Fibroblast of skin of left biceps (primary cell): ENCODE data around the gene TAPBPL.

ENCODE experiments used
- DNase-seq, 2 experiments: peaks; one replicate each; pipeline ENCODE4 v3.0.0-alpha.2; 2013; ENCODE audit warnings: low read depth in 2 of 2

TAPBPL gene

DNA sequence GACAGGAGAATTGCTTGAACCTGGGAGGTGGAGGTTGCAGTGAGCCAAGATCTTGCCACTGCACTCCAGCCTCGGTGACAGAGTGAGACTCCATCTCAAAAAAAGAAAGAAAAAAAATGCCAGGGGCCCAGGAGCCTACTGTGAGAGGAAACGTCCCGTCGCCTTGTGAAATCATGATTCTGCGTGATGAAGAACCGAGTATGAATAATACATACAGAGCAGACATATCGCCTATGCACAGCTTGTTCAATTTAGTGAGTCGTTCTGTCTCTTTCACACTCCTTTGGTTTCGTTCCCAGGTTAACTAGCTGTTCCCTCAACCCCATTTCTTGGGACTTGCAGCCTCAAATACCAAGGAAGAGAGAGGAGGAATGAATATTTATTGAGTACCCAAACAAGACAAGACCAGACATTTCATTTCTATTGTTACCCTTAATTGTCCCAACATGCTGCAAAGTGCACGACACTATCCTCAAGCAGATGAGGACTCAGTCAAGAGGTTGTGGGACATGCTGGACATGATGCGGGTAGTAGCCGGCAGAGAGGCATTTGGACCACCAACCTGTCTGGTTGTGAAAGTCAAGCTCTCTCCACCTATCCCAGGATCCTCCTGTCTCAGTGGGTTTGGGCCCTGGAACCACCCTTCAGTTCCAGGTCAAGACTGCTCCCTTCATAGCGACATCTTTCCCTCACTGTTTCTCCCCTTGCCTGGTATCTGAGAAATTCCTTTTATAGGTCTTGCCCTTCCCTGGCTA lies 15.7 kb upstream of the TAPBPL start:
- DNase-seq = no peak

- DNase-seq = no peak
These were observed 14.3 kb upstream of the TAPBPL start for GRCh38 chr12:6437586-6437985.

DNA sequence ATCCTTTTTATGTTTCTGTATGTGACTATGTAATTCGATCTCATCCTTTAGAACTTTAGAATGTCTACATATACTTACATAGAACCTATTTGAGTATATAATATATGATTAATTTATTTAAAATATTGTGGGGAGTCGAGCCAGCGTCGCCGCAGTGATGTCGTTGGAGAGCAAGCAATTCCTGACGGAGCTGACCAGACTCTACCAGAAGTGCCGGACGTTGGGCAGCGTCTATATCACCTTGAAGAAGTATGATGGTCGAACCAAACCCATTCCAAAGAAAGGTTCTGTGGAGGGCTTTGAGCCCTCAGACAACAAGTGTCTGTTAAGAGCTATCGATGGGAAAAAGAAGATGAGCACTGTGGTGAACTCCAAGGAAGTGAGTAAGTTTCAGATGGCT lies 13.5 kb upstream of the TAPBPL start:
- no peak for DNase-seq

GRCh38 chr12:6440391-6440790 lies 11.5 kb upstream of the TAPBPL start:
- no peak for DNase-seq

DNA sequence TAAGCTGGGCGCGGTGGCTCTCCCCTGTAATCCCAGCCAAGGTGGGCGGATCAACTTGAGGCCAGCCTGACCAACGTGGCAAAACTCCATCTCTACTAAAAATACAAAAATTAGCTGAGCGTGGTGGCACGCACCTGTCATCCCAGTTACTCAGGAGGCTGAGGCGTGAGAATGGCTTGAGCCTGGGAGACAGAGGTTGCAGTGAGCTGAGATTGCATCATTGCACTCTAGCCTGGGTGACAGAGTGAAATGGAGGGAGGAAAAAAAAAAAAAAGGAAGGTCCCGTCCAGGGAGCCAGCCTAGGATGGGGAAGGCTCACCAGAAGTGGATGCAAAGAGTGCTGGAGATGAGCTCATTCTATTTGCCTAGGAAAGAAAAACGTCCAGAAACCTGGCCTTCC lies 9.0 kb upstream of the TAPBPL start:
- DNase-seq = no peak

- DNase-seq = no peak
These were observed 8.4 kb upstream of the TAPBPL start for GRCh38 chr12:6443361-6443983.

DNA sequence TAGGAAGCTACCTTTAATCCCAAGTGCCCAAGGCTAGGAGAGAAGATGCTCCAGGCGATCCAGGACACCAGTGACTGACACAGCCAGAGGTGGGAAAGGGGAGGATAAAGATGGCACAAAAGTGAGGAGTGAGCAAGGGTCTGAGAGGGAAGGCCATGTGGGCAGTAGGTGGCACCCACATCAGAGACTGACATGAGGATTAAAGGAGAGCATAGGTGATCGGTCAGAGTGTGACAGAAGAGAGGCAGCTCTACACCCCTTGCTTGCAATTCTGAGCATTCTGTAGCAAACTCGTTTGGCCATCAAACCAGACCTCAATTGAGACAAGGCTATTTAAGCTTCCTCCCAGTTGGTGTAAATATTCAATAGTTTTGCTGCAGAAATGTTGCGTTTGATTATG lies 7.8 kb upstream of the TAPBPL start:
- no peak for DNase-seq

GRCh38 chr12:6444704-6445688 lies 6.8 kb upstream of the TAPBPL start, which contains the start of gene CD27:
CD27 (plus strand) TSS chr12:6444955; CDS start chr12:6445096, 141 bp downstream.
- no peak for DNase-seq

- DNase-seq = no peak
These were observed 1.6 kb upstream of the TAPBPL start for GRCh38 chr12:6450091-6450868.

DNA sequence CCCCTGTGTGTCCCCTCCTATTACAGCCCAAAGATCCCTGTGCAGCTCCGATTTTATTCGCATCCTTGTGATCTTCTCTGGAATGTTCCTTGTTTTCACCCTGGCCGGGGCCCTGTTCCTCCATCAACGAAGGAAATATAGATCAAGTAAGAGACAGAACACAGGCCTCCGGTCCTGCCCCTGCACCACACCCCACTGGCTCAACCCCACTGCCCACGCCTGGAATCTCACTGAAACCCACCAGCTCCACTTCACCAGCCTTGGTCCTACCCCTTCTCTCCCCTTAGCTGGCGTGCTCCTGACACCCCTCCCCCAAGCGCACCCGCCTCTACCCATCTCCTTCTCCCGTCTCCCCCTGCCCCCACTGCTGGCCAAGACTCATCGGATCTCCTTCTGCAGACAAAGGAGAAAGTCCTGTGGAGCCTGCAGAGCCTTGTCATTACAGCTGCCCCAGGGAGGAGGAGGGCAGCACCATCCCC lies 934 bp upstream of the TAPBPL start:
- DNase-seq = no peak

DNA sequence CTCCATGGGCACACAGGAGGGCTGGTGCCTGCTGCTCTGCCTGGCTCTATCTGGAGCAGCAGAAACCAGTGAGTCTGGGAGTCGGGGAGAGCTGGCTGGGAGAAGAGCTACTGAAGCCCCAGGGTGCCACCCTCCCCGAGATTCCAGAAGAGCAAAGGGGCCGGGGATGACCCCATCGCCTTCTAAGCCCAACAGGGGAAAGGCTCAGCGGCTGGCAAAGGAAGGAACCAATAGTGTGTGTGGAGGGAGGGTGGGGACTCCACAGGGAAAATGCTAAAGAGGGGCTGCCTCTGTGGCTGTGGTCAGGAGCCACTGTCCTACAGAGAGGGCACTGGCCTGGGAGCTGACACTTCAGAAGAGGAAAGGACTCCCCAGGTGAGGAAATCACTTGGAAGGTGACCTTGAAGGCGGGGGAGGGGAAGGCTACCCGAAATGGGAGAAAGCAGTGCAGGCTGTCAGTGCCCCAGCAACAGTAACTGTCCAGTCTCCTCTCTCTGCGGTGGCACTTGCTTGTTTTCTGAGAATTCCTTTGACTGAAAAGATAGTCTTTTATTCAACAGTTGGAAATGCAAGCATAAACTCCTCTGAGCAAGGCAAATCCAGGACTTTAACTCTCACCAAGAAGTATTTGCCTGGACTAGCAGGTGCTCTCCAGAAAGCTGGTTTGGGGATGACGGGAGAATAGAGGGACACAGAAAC lies 552 bp downstream of the TAPBPL start:
- no peak for DNase-seq

DNA sequence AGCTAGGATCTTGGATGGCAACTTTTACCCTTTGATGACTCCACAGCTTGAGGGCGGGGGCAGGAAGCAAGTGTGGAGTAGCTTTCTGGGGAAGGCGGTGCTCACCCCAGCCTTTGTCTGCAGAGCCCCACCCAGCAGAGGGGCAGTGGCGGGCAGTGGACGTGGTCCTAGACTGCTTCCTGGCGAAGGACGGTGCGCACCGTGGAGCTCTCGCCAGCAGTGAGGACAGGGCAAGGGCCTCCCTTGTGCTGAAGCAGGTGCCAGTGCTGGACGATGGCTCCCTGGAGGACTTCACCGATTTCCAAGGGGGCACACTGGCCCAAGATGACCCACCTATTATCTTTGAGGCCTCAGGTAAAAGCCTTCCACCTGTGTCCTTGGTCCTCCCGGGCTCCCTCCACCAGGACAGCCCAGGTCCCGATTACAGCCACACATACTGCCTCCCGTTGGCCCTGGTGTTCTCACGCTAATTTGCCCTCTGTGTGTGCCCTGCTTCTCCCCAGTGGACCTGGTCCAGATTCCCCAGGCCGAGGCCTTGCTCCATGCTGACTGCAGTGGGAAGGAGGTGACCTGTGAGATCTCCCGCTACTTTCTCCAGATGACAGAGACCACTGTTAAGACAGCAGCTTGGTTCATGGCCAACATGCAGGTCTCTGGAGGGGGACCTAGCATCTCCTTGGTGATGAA lies 1.2 kb downstream of the TAPBPL start:
- no peak for DNase-seq

- no peak for DNase-seq
These were observed 5.5 kb downstream of the TAPBPL start for GRCh38 chr12:6457220-6457945.

DNA sequence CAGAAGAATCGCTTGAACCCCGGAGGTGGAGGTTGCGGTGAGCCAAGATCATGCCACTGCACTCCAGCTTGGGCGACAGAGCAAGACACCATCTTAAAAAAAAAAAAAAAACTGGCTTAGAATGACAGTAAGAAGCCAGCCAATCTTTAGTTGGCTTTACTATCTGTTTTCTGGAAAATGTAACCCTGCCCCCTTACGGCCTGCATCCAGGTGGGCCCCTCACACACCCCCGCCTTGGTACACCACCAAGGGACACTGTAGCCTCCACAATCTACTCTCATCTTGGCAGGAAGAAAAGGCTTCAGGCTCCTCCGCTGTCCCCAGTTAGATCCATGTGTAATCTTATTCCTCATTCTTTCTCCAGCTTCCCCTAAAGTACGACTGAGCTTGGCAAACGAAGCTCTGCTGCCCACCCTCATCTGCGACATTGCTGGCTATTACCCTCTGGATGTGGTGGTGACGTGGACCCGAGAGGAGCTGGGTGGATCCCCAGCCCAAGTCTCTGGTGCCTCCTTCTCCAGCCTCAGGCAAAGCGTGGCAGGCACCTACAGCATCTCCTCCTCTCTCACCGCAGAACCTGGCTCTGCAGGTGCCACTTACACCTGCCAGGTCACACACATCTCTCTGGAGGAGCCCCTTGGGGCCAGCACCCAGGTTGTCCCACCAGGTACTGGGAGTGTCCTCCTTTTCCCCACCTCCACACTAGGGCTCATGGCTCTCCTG lies 6.6 kb downstream of the TAPBPL start:
- DNase-seq = no peak

- DNase-seq = no peak
These were observed 7.1 kb downstream of the TAPBPL start for GRCh38 chr12:6459004-6459337.

GRCh38 chr12:6460751-6461371 lies 9.0 kb downstream of the TAPBPL start:
- DNase-seq = no peak

DNA sequence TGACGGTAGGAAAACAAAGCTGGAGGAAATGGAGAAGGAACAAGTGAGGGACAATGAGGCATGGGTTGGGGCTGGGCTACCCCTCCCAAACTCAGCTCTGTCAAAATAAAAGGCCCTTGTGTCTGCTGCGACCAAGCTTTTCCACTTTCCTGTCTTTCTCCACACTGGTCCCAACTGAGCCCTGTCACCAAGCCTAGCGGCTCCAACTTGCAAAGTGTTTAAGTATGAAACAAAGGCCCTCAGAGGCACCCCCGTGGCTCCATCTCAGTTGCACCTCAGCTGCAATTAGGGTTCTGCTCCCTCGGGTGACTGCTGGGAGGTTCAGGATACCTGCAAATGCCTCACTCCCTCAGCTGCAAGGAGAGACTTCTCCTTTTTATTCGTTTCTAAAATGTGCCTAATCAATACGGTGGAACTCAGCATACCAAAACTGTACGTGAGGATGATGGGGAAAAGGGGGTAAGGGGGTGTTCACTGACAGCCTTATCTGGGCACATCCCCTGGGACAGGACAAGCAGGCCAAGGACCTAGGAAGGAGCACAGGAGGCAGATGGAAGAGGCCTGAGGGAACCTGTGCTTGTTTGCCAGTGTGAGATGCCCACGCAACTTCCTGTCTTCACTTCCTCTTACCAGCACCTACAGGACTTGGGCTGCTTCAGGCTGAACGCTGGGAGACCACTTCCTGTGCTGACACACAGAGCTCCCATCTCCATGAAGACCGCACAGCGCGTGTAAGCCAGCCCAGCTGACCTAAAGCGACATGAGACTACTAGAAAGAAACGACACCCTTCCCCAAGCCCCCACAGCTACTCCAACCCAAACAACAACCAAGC lies 9.8 kb downstream of the TAPBPL start:
- no peak for DNase-seq
